Activated T-cell treated with anti-CD3 and anti-CD28 coated beads, Interleukin-2, amount 50 U/mL, for 4 hours (primary cell): ENCODE measurements around the gene NKAPL. TPM values are rescaled to one million over a fixed set of nuclear protein-coding genes. Genes with fewer than 3 reads are reported as not detected.

Source experiments
- ATAC-seq, 2 donors: fragments of 200-7000 bp; cut with Tn5 transposase; one replicate each; pipeline ENCODE4 v1.10.0; 2021
- DNase-seq: peaks from one replicate; pipeline ENCODE4 v3.0.0-alpha.2; 2020
- H3K27me3 Mint-ChIP-seq: one replicate; pipeline ENCODE4 v1.8.0; 2021; ENCODE audit warnings: low read depth, mixed read lengths
- H3K36me3 Mint-ChIP-seq: one replicate; pipeline ENCODE4 v1.8.0; 2022; ENCODE audit warnings: mixed read lengths; ENCODE audit not compliant: insufficient read depth
- H3K4me1 Mint-ChIP-seq: one replicate; pipeline ENCODE4 v1.8.0; 2021; ENCODE audit warnings: low read depth, mixed read lengths
- H3K4me3 Mint-ChIP-seq: one replicate; pipeline ENCODE4 v1.8.0; 2021; ENCODE audit warnings: mild to moderate bottlenecking, moderate library complexity, mixed read lengths
- H3K9me3 Mint-ChIP-seq: one replicate; pipeline ENCODE4 v1.8.0; 2021; ENCODE audit warnings: mixed read lengths
- total RNA-seq, 3 donors: library from RNA; stranded (reverse); gene quantifications; one replicate each; pipeline ENCODE4 v1.2.1, GENCODE V29; 2021

The NKAPL gene
- under 1 TPM; 0.16 to 0.35 (median 0.32) TPM for total RNA-seq

DNA sequence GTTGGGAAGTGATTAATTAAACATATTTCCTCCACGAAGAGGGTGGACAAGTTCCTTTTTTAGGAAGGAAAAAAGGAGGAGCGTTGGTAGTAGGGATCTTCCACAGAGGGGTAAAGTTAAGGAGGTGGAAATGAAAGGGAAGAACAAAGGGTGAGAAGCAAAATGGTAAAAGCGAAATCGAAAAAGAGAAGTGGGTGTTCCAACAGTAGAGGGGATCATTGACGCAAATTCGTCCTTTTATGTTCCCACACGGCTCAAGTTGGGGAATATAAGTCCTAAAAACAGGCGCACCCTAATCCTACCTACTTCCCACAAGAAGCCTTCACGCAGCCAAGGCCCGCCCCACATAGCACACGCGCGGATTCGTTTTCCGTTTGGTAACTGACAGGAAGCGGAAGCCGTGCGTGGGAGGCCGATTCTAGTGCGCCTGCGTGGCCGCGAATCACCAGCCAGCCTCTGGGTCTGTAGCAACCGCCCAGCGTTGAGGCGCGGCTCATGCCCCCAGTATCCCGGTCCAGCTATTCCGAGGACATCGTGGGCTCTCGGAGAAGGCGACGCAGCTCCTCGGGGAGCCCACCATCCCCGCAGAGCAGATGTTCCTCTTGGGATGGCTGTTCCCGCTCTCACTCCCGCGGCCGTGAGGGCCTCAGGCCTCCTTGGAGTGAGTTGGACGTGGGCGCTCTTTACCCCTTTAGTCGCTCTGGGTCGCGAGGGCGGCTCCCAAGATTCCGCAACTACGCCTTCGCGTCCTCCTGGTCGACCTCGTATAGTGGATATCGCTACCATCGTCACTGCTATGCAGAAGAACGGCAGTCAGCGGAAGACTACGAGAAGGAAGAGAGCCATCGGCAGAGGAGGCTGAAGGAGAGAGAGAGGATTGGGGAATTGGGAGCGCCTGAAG lies at the start of gene NKAPL:
Gene NKAPL, plus strand, starts transcription at position 421 of the 901 bp plus-strand sequence. Its CDS starts 75 bp downstream, at position 496.
- Mint-ChIP-seq H3K4me1 (peaks cover 5% of the 10 kb centered on the region), H3K27me3 (peaks cover 17% of the 10 kb centered on the region), H3K9me3 (no peaks in the 10 kb centered on the region), H3K36me3 (peaks cover 2% of the 10 kb centered on the region), H3K4me3 (peak within 1 kb of the TSS; percentile 50)
- ATAC-seq (peak; percentile 58 to 66), DNase-seq (peak; percentile 58)

DNA sequence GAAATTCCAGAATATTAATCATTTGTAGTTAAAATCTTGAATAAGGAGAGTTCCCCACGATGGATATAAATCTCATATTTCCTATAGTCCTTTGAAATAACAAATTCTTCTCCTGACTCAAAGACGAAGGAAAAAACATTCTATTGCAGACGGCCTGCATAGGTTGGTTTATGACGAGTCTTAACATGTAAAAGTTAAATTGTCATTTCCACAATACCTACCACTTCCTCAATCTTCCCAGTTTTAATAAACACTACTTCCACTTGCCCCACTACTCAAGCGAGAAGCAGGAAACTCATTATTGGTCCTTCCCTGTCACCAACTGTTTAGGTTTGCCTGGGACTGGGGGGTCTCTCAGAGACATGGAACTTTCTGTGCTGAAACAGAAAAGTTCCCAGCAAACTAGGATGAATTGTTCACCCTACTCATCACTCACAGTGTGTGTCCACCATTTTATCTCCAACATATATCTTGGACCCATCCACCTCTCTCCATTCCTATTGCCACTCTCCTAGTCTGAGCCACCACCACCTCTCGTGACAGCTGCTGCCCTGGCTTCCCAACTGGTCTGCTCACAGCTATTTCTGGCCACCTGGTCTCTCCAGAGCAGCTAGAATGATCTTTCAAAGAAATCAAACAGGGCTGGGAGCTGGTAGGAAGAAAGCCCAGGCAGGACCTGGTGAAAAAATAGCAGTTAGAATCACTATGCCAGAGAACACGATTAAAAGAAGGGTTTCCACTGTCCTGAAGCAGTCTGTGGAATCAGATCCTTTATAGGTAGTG lies 49.2 kb upstream of the NKAPL start:
- Mint-ChIP-seq H3K4me3 (no peak overlapping the region), H3K27me3 (peaks cover 87% of the 10 kb centered on the region), H3K4me1 (peaks cover 20% of the 10 kb centered on the region), H3K36me3 (no peaks in the 10 kb centered on the region), H3K9me3 (peaks cover 9% of the 10 kb centered on the region)
- ATAC-seq = no peak
- no peak for DNase-seq

DNA sequence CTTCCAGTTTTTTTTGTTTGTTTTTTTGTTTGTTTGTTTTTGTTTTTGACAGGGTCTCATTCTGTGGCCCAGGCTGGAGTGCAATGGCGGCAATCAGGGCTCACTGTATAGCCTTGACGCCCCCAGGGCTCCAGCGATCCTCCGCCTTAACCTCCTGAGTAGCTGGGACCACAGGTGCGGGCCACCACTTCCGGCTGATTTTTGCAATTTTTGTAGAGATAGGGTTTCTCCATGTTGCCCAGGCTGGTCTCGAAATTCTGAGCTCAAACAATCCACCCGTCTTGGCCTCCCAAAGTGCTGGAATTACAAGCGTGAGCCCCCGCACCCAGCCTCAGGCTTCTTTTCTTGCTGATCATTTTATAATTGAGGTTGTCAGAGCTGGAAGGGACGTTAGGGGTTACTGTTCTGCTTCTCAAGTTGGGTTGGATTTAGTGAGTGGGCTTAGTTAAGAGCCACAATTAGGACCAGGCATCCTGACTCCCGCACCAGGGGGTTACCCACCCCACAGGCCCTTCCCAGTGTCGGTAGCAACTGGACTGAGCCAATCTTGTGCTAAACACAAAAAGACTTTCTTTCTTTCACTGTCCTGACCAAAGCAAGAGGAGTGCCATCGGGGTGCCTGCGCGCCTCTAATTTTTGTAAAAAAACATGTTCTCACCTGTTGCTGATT lies 47.1 kb upstream of the NKAPL start:
- H3K36me3 Mint-ChIP-seq = no peaks in the 10 kb centered on the region
- H3K4me1 Mint-ChIP-seq = peaks cover 20% of the 10 kb centered on the region
- H3K9me3 Mint-ChIP-seq = no peaks in the 10 kb centered on the region
- peaks cover 88% of the 10 kb centered on the region for H3K27me3 Mint-ChIP-seq
- peak overlapping the region; percentile 59 for H3K4me3 Mint-ChIP-seq
- DNase-seq = no peak
- no peak for ATAC-seq

DNA sequence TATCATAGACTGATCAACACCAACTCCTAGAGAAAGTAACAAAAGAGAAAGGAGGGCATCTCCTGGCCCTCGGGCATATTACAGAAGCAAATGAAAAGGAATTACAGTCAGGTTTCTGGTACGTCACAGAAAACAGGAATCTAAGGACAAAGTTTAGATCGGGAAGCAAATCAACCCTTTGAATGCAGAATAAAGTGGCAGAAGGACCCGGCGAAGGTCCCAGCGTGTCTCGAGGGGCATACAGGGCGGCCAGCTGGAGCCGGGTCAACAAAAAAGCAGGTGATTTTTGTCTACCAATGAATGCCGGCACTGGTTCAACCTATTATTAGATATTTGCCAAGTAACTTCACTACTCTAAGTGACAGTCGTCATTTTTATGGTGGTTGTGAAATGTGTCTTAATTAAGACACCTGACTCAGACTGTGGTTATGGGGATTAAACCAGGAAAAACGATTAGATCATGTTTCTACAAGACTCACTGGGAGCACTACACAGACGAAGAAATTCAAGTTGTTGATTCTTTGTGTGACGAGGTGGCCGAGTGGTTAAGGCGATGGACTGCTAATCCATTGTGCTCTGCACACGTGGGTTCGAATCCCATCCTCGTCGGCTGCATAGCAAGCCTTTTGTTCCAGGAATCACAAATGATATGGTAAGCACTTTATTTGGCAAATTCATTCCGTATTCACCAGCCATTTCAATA lies 46.4 kb upstream of the NKAPL start:
- H3K4me1 Mint-ChIP-seq = peaks cover 15% of the 10 kb centered on the region

DNA sequence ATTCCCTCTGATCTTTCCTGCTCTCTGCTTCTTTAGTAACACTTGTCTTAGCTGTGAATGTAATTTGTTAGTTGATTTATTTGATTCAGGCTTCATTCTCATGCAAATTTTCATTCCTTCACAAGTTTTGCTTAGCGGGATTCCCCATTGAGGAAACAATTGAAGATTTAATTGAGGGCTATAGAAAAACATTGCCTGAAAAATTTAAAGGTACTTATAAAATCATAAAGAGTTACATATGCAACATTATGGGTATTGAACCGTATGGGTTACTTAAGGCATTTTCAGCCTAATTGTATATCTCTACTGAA lies 45.9 kb upstream of the NKAPL start:
- no peaks in the 10 kb centered on the region for H3K36me3 Mint-ChIP-seq
- ATAC-seq (no peak), DNase-seq (no peak)
- H3K27me3 Mint-ChIP-seq = peaks cover 89% of the 10 kb centered on the region
- H3K4me1 Mint-ChIP-seq = peaks cover 11% of the 10 kb centered on the region
- H3K9me3 Mint-ChIP-seq = no peaks in the 10 kb centered on the region
- no peak overlapping the region for H3K4me3 Mint-ChIP-seq

More for the DNA sequence above, 46.4 kb upstream of the NKAPL start:
- H3K9me3 Mint-ChIP-seq = no peaks in the 10 kb centered on the region
- no peak for DNase-seq
- ATAC-seq = peak; percentile 78 to 81
- H3K36me3 Mint-ChIP-seq = no peaks in the 10 kb centered on the region
- peak overlapping the region; percentile 59 for H3K4me3 Mint-ChIP-seq
- peaks cover 88% of the 10 kb centered on the region for H3K27me3 Mint-ChIP-seq

DNA sequence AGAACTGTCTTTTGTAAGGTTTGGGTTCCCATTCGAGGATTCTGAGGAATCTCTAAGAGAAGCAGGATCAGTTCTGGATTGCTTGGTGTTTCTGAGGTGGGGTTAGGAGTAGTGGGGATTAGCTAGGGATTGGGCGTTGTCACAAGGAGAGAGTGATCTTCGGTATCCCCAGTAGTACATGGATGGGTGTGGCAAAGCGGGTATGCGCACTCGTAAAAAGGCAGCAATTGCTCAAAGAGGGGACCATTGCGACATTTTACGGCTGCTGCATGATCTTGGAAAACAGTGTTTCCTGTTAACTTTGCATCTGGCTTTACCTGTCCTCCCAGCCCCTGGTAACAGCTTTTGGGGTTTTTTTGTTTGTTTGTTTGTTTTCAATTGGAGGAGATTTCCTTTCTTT lies 43.7 kb upstream of the NKAPL start:
- Mint-ChIP-seq H3K4me1 (peaks cover 13% of the 10 kb centered on the region), H3K4me3 (no peak overlapping the region), H3K9me3 (no peaks in the 10 kb centered on the region), H3K27me3 (peaks cover 88% of the 10 kb centered on the region), H3K36me3 (no peaks in the 10 kb centered on the region)
- ATAC-seq (no peak), DNase-seq (no peak)

DNA sequence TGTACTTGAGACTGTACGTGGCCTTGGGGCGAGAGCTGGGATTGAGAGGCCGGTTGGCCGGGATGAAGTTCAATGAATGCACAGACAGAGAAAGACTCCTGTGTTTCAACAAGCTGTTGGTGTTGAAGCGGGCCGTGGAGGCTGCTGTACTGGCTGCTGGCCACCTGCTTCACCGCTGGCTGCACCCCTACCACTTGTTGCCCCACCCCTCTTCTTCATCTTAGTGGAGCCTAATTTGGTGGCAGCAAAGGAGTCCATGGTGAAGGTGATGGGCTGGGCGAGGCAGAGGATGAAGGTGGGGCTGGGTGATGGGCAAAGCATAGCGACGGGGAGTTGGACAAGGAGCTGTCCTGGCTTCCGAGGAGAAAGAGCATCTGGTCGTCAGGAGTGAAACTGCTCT lies 41.2 kb upstream of the NKAPL start:
- no peak for ATAC-seq
- no peak for DNase-seq
- Mint-ChIP-seq H3K9me3 (no peaks in the 10 kb centered on the region), H3K27me3 (peaks cover 87% of the 10 kb centered on the region), H3K4me3 (peak overlapping the region; percentile 77), H3K36me3 (no peaks in the 10 kb centered on the region), H3K4me1 (peaks cover 7% of the 10 kb centered on the region)

DNA sequence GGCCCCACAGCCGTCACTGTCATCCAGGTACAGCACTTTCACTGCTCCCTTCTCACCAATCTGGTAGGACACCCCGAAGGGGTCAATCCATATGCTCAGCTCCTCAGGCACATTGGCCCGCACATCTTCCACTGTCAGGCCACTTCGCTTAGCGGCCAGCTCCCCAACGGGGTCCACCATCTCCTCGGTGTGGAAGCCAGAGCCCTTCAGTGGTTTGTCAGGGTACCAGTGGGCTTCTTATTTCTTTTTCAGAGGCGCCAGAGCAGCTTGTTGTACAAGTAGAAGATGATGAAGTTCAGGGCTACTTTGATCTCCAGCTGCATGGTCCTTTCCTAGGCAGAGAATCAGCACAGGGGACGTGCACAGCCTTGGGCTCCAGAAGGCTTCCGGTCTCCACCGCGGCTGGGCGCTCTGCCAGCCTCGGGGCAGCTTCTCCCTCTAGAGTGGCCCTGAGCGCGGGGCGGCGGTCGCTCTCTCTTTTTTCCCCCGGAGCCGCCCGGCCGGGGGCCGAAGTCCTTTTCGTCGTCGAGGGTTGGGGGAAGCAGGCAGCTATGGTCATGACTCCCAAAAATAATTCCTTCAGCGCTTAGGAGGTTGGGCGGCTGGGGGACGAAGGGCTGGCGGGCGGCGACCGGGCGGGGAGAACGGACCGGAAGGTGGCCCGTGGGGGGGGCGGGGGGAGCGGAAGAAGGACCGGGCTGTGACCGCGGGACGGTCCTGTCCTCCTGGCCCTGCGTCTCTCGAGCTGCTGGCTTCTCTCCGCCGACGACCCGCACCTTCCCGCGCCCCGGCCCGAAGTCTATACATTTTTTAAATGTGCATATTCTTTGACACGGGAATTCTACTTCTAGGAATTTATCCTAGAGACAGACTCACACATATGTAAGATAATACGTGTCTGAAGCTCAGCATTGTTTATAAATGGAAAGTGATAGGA lies 40.5 kb upstream of the NKAPL start:
- no peaks in the 10 kb centered on the region for H3K9me3 Mint-ChIP-seq
- peak; percentile 56 to 58 for ATAC-seq

DNA sequence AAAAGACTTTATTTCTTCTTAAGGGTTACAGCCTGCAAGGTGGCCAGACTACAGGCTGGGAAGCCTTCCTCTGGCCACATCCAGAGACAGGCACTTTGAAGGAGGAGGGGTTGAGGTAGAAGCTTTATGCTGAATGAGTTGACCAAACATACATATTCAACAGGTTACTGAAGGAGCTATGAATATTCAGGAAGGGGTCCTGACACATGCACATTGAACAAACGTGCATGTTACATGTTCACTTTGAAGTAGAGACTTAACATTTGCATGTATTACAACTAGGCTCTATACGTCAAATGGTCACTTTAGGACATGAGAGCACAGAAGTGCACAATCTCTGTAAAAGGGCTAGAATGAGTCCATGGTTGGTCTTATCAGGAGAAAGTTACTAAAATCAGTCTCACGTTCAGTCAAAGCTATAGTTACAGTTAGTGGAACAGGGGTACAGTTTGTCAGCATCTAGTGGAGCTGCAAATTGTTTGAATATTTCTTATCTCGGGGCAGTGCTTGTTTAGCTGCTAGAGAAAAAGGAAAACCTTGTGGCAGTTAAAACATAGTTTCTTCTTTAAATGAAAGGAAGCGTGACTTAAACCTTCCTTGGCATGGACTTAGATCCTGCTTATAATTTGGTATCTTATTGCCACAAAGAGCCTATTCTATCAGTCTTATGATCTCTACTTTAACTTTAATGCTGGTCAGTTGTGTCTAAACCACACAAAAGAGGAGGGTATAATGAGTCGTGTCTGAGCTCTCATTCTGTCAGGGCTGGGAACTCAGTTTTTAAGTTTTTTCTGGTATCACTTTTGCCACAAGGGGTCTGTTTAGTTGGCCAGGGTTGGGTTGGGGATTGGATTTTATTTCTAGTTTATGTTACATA lies 38.6 kb upstream of the NKAPL start:
- H3K27me3 Mint-ChIP-seq = peaks cover 87% of the 10 kb centered on the region
- no peaks in the 10 kb centered on the region for H3K36me3 Mint-ChIP-seq
- H3K4me1 Mint-ChIP-seq = peaks cover 16% of the 10 kb centered on the region
- no peaks in the 10 kb centered on the region for H3K9me3 Mint-ChIP-seq
- no peak overlapping the region for H3K4me3 Mint-ChIP-seq
- DNase-seq = no peak
- no peak for ATAC-seq

More for the DNA sequence above, 40.5 kb upstream of the NKAPL start:
- Mint-ChIP-seq H3K4me3 (peak overlapping the region; percentile 77), H3K4me1 (peaks cover 6% of the 10 kb centered on the region), H3K27me3 (peaks cover 87% of the 10 kb centered on the region), H3K36me3 (no peaks in the 10 kb centered on the region)
- no peak for DNase-seq

DNA sequence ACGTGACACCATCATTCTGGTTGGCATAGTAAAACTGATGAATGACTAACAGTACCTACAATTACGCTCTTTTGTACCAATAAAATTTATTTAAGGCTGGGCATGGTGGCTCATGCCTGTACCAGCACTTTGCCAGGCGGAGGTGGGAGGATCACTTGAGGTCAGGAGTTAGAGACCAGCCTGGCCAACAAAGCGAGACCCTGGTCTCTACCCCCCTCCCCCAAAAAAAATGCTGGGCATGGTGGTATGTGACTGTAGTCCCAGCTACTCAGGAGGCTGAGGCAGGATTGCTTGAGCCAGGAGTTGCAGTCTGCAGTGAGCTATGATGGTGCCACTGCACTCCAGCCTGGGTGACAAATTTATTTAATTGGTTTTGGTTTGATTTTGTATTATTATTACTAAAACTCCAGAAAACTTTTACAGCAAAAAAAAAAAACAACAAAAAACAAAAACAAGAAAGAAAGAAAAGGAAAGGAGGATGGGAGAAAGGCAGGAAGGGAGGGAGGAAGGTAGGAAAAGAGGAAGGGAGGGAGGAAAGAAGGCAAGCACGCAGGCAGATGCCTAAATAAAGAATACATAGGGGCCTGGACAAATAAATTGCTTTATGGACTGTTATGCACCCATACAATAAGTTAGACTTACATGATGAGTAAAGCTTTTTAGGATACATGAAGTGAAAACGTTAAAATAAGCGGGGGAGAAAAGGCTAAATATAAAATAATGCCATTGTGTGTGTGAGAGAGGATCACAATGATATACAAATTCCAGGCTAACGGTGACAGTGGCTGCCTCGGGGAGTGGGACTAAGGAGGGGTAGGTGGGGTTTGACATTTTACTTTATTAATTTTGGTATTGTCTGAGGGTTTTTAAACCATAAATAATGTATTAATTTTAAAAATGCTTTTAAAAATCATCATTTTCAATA lies 34.7 kb upstream of the NKAPL start:
- DNase-seq = no peak
- H3K4me1 Mint-ChIP-seq = peaks cover 15% of the 10 kb centered on the region
- H3K9me3 Mint-ChIP-seq = no peaks in the 10 kb centered on the region
- peak overlapping the region; percentile 86 for H3K4me3 Mint-ChIP-seq
- no peak for ATAC-seq
- peaks cover 64% of the 10 kb centered on the region for H3K27me3 Mint-ChIP-seq
- no peaks in the 10 kb centered on the region for H3K36me3 Mint-ChIP-seq

DNA sequence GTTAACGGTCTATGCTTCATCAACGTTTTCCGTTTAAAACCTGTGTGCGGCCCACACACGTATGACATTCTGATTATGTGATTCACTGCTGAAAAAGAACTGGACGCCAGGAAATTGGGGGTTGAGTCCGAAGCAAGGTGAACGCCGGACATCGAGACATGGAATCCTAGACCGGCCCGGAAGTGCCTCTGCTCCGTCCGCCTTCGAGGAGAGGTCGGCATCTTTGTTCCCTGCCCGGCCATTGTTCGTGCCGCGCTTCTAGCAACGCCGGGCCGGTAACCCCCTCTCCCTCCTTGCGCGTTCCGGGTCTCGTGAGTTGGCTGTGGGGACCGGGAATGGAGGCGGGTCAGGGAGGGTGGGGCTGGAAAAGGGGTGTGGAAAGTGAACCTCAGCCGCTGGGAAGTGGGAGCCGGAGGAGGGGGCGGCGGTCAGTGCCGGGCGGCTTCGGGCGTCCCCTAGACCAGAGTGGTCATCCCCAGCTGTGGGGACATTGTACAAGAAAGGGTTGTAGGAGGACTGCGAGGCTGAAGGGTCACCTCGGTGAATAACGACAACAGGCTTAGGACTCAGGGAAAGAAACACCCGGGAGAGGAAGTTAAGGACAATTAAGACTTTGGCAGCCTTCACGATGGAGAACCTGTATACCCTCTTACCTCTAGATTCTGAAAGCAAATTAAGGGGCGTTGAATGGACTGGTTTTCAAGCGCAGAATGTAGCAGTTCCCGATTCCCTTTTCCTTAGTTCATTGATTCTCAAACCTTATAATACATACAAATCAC lies 33.9 kb upstream of the NKAPL start, which contains the start of gene ZSCAN9:
Gene ZSCAN9, plus strand, starts transcription at position 220 of the 779 bp plus-strand sequence. CDS start 1,810 bp downstream, outside the sequence.
- H3K27me3 Mint-ChIP-seq = peaks cover 56% of the 10 kb centered on the region
- H3K9me3 Mint-ChIP-seq = no peaks in the 10 kb centered on the region
- peak within 1 kb of the TSS; percentile 86 for H3K4me3 Mint-ChIP-seq
- H3K4me1 Mint-ChIP-seq = peaks cover 15% of the 10 kb centered on the region
- no peak for DNase-seq
- H3K36me3 Mint-ChIP-seq = no peaks in the 10 kb centered on the region
- peak; percentile 88 to 90 for ATAC-seq
